ENCODE results near the gene RGS7. TPM values are rescaled to one million over a fixed set of nuclear protein-coding genes. Genes with fewer than 3 reads are reported as not detected.

RGS7 gene
- total RNA-seq, 4 donors from 2014 or later = not detected

GRCh38 chr1:241063276-241063675 is 293.7 kb downstream of the RGS7 start:
- Histone ChIP-seq H3K36me3 (no peaks in the 10 kb centered on the region), H3K4me1 (no peaks in the 10 kb centered on the region), H3K27me3 (no peaks in the 10 kb centered on the region), H3K27ac (no peak overlapping the region), H3K9me3 (no peaks in the 10 kb centered on the region), H3K4me3 (no peak overlapping the region)
- in situ Hi-C loops (cut with MboI; ENCODE audit: low sequenced_read_pairs in 4 of 4) = no loop called here
- intact Hi-C loops (cut with DNase I; ENCODE audit: low total_unique reads) = no loop called here
- TF ChIP-seq CTCF (IDR thresholded peaks at IDR 0.05 in 4 of 5, conservative IDR thresholded peaks at IDR 0.05 in 1 of 5) (no peak), POLR2A (IDR thresholded peaks at IDR 0.05) (no peak)
- no peak for DNase-seq
- no peak for ATAC-seq

- TF ChIP-seq POLR2A (IDR thresholded peaks at IDR 0.05) (no peak), CTCF (IDR thresholded peaks at IDR 0.05 in 4 of 5, conservative IDR thresholded peaks at IDR 0.05 in 1 of 5) (no peak)
- DNase-seq (no peak), ATAC-seq (no peak)
- intact Hi-C loops (cut with DNase I; ENCODE audit: low total_unique reads) (no loop called here), in situ Hi-C loops (cut with MboI; ENCODE audit: low sequenced_read_pairs in 4 of 4) (no loop called here)
- Histone ChIP-seq H3K4me1 (no peaks in the 10 kb centered on the region), H3K9me3 (no peaks in the 10 kb centered on the region), H3K36me3 (no peaks in the 10 kb centered on the region), H3K4me3 (no peak overlapping the region), H3K27me3 (no peaks in the 10 kb centered on the region), H3K27ac (no peak overlapping the region)
Observed at GRCh38 chr1:241061062-241061461, 295.9 kb downstream of the RGS7 start.

GRCh38 chr1:241048622-241049021 is 308.4 kb downstream of the RGS7 start:
- no peak overlapping the region for H3K4me3 ChIP-seq
- no peaks in the 10 kb centered on the region for H3K27me3 ChIP-seq
- no peaks in the 10 kb centered on the region for H3K9me3 ChIP-seq
- H3K36me3 ChIP-seq = no peaks in the 10 kb centered on the region
- ATAC-seq = no peak
- no peaks in the 10 kb centered on the region for H3K4me1 ChIP-seq
- intact Hi-C loops (cut with DNase I; ENCODE audit: low total_unique reads) (no loop called here), in situ Hi-C loops (cut with MboI; ENCODE audit: low sequenced_read_pairs in 4 of 4) (no loop called here)
- DNase-seq = no peak
- H3K27ac ChIP-seq = no peak overlapping the region
- no peak for TF ChIP-seq CTCF (IDR thresholded peaks at IDR 0.05 in 4 of 5, conservative IDR thresholded peaks at IDR 0.05 in 1 of 5)

- TF ChIP-seq POLR2A (IDR thresholded peaks at IDR 0.05) (no peak), CTCF (IDR thresholded peaks at IDR 0.05 in 4 of 5, conservative IDR thresholded peaks at IDR 0.05 in 1 of 5) (no peak)
- H3K27ac ChIP-seq = no peak overlapping the region
- H3K4me1 ChIP-seq = no peaks in the 10 kb centered on the region
- no peaks in the 10 kb centered on the region for H3K9me3 ChIP-seq
- DNase-seq (no peak), ATAC-seq (no peak)
- H3K4me3 ChIP-seq = no peak overlapping the region
- no peaks in the 10 kb centered on the region for H3K36me3 ChIP-seq
- in situ Hi-C loops (cut with MboI; ENCODE audit: low sequenced_read_pairs in 4 of 4) (no loop called here), intact Hi-C loops (cut with DNase I; ENCODE audit: low total_unique reads) (no loop called here)
- no peaks in the 10 kb centered on the region for H3K27me3 ChIP-seq
Observed at GRCh38 chr1:241045659-241046058, 311.3 kb downstream of the RGS7 start.

- no peak overlapping the region for H3K4me3 ChIP-seq
- in situ Hi-C loops (cut with MboI; ENCODE audit: low sequenced_read_pairs in 4 of 4) (no loop called here), intact Hi-C loops (cut with DNase I; ENCODE audit: low total_unique reads) (no loop called here)
- no peak for TF ChIP-seq POLR2A (IDR thresholded peaks at IDR 0.05)
- TF ChIP-seq CTCF (IDR thresholded peaks at IDR 0.05 in 4 of 5, conservative IDR thresholded peaks at IDR 0.05 in 1 of 5) = no peak
- DNase-seq = no peak
- no peaks in the 10 kb centered on the region for H3K9me3 ChIP-seq
- H3K36me3 ChIP-seq = no peaks in the 10 kb centered on the region
- no peaks in the 10 kb centered on the region for H3K4me1 ChIP-seq
- no peaks in the 10 kb centered on the region for H3K27me3 ChIP-seq
- no peak overlapping the region for H3K27ac ChIP-seq
- no peak for ATAC-seq
Observed at GRCh38 chr1:241034203-241034936, 322.6 kb downstream of the RGS7 start.
